Astrocyte (in vitro differentiated cells and primary cell): ENCODE data around the gene BRF1. TPM values are rescaled to one million over a fixed set of nuclear protein-coding genes. Genes with fewer than 3 reads are reported as not detected.

Experiments used
- DNase-seq: peaks from one replicate; pipeline ENCODE4 v3.0.0-alpha.2; 2010; ENCODE audit warnings: low read depth
- FAIRE-seq: peaks from 2 replicates; lab custom pipeline; 2011; peaks lifted over from hg19 to GRCh38; lab: Jason Lieb, UNC
- H2AFZ ChIP-seq: 2 replicates; pipeline ENCODE4 v1.6.0; 2012; ENCODE audit warnings: low read depth, low read length, inconsistent platforms
- H3K27ac ChIP-seq: 2 replicates; pipeline ENCODE4 v1.5.1; 2011; ENCODE audit warnings: low read depth, low read length, inconsistent platforms
- H3K27me3 ChIP-seq: 2 replicates; pipeline ENCODE4 v1.6.0; 2011; ENCODE audit warnings: low read length, inconsistent platforms; ENCODE audit not compliant: insufficient read depth
- H3K36me3 ChIP-seq: 2 replicates; pipeline ENCODE4 v1.5.1; 2011; ENCODE audit warnings: low read length, inconsistent platforms; ENCODE audit not compliant: insufficient read depth
- H3K4me1 ChIP-seq: 2 replicates; pipeline ENCODE4 v1.5.1; 2011; ENCODE audit warnings: low read length, inconsistent platforms; ENCODE audit not compliant: insufficient read depth
- H3K4me2 ChIP-seq: 2 replicates; pipeline ENCODE4 v1.6.0; 2012; ENCODE audit warnings: low read length, inconsistent platforms
- H3K4me3 ChIP-seq: 2 replicates; pipeline ENCODE4 v1.5.1; 2011; ENCODE audit warnings: low read depth, mild to moderate bottlenecking, low read length, inconsistent platforms; ENCODE audit not compliant: insufficient read depth
- H3K79me2 ChIP-seq: 2 replicates; pipeline ENCODE4 v1.6.0; 2012; ENCODE audit warnings: mild to moderate bottlenecking, low read length, inconsistent platforms; ENCODE audit not compliant: insufficient read depth
- H3K9ac ChIP-seq: 2 replicates; pipeline ENCODE4 v1.6.0; 2012; ENCODE audit warnings: mild to moderate bottlenecking, low read length, inconsistent platforms
- H3K9me3 ChIP-seq: 2 replicates; pipeline ENCODE4 v1.5.1; 2012; ENCODE audit warnings: low read depth, mild to moderate bottlenecking, low read length, inconsistent platforms; ENCODE audit not compliant: insufficient read depth
- H4K20me1 ChIP-seq: 2 replicates; pipeline ENCODE4 v1.6.0; 2012; ENCODE audit warnings: low read length, inconsistent platforms; ENCODE audit not compliant: insufficient read depth
- H3K27ac Mint-ChIP-seq: one replicate; pipeline ENCODE4 v1.8.0; 2021; ENCODE audit warnings: mild to moderate bottlenecking, mixed read lengths; ENCODE audit not compliant: unreplicated experiment
- H3K27me3 Mint-ChIP-seq: one replicate; pipeline ENCODE4 v1.8.0; 2021; ENCODE audit warnings: low read depth, mixed read lengths; ENCODE audit not compliant: unreplicated experiment
- H3K36me3 Mint-ChIP-seq: one replicate; pipeline ENCODE4 v1.8.0; 2021; ENCODE audit warnings: low read depth, mixed read lengths; ENCODE audit not compliant: unreplicated experiment
- H3K4me1 Mint-ChIP-seq: one replicate; pipeline ENCODE4 v1.8.0; 2021; ENCODE audit warnings: low read depth, mixed read lengths; ENCODE audit not compliant: unreplicated experiment
- H3K4me3 Mint-ChIP-seq: one replicate; pipeline ENCODE4 v1.8.0; 2021; ENCODE audit warnings: mild to moderate bottlenecking, moderate library complexity, mixed read lengths; ENCODE audit not compliant: unreplicated experiment
- H3K9me3 Mint-ChIP-seq: one replicate; pipeline ENCODE4 v1.8.0; 2021; ENCODE audit warnings: mild to moderate bottlenecking, mixed read lengths; ENCODE audit not compliant: unreplicated experiment
- EZH2 ChIP-seq: IDR thresholded peaks from 2 replicates; pipeline ENCODE4 v1.6.1; 2012; ENCODE audit warnings: mild to moderate bottlenecking, low read length, inconsistent platforms; ENCODE audit not compliant: insufficient read depth
- total RNA-seq: library from RNA; stranded (reverse); gene quantifications from 2 replicates; pipeline ENCODE4 v1.2.1, GENCODE V29; 2021
- TF ChIP-seq, protein P1 (sequence below): IDR thresholded peaks from 2 replicates; pipeline ENCODE4 v1.5.1; 2011; ENCODE audit warnings: low read depth, mild to moderate bottlenecking, inconsistent platforms, low read length, moderate library complexity; ENCODE audit not compliant: insufficient read depth

The BRF1 gene
- total RNA-seq, 1 donor from 2014 or later: 20.5 TPM

GRCh38 chr14:105163040-105163742 is 137.6 kb downstream of the BRF1 start:
- TF ChIP-seq, protein P1, sequence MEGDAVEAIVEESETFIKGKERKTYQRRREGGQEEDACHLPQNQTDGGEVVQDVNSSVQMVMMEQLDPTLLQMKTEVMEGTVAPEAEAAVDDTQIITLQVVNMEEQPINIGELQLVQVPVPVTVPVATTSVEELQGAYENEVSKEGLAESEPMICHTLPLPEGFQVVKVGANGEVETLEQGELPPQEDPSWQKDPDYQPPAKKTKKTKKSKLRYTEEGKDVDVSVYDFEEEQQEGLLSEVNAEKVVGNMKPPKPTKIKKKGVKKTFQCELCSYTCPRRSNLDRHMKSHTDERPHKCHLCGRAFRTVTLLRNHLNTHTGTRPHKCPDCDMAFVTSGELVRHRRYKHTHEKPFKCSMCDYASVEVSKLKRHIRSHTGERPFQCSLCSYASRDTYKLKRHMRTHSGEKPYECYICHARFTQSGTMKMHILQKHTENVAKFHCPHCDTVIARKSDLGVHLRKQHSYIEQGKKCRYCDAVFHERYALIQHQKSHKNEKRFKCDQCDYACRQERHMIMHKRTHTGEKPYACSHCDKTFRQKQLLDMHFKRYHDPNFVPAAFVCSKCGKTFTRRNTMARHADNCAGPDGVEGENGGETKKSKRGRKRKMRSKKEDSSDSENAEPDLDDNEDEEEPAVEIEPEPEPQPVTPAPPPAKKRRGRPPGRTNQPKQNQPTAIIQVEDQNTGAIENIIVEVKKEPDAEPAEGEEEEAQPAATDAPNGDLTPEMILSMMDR: no peak
- no peak for TF ChIP-seq EZH2
- H3K27me3 ChIP-seq: peaks cover 6% of the 10 kb centered on the region
- no peak overlapping the region for H3K4me3 ChIP-seq
- no peak overlapping the region for H3K27ac ChIP-seq
- no peaks in the 10 kb centered on the region for H3K36me3 ChIP-seq
- no peak overlapping the region for H3K4me2 ChIP-seq
- no peaks in the 10 kb centered on the region for H3K79me2 ChIP-seq
- Mint-ChIP-seq H3K9me3 (no peaks in the 10 kb centered on the region), H3K27me3 (peaks cover 11% of the 10 kb centered on the region), H3K36me3 (no peaks in the 10 kb centered on the region), H3K4me1 (no peaks in the 10 kb centered on the region), H3K4me3 (no peak overlapping the region), H3K27ac (no peak overlapping the region)
- peaks cover 10% of the 10 kb centered on the region for H4K20me1 ChIP-seq
- no peak for FAIRE-seq
- no peak overlapping the region for H3K9ac ChIP-seq
- peaks cover 4% of the 10 kb centered on the region for H3K4me1 ChIP-seq
- no peak overlapping the region for H2AFZ ChIP-seq
- H3K9me3 ChIP-seq: no peaks in the 10 kb centered on the region
- no peak for DNase-seq

- Mint-ChIP-seq H3K4me3 (no peak overlapping the region), H3K27ac (no peak overlapping the region), H3K9me3 (no peaks in the 10 kb centered on the region), H3K27me3 (peaks cover 11% of the 10 kb centered on the region), H3K4me1 (no peaks in the 10 kb centered on the region), H3K36me3 (no peaks in the 10 kb centered on the region)
- H3K4me2 ChIP-seq: no peak overlapping the region
- H4K20me1 ChIP-seq: peaks cover 10% of the 10 kb centered on the region
- no peaks in the 10 kb centered on the region for H3K79me2 ChIP-seq
- peaks cover 6% of the 10 kb centered on the region for H3K27me3 ChIP-seq
- no peak overlapping the region for H3K4me3 ChIP-seq
- no peak for FAIRE-seq
- no peak overlapping the region for H3K27ac ChIP-seq
- no peaks in the 10 kb centered on the region for H3K9me3 ChIP-seq
- H3K4me1 ChIP-seq: peaks cover 1% of the 10 kb centered on the region
- H3K36me3 ChIP-seq: no peaks in the 10 kb centered on the region
- DNase-seq: no peak
- TF ChIP-seq, protein P1: no peak
- no peak for TF ChIP-seq EZH2
- no peak overlapping the region for H3K9ac ChIP-seq
- no peak overlapping the region for H2AFZ ChIP-seq
Observed at GRCh38 chr14:105162669-105162979, 138.2 kb downstream of the BRF1 start.

- H3K9me3 ChIP-seq: no peaks in the 10 kb centered on the region
- no peak overlapping the region for H3K9ac ChIP-seq
- no peak overlapping the region for H3K4me2 ChIP-seq
- no peaks in the 10 kb centered on the region for H3K79me2 ChIP-seq
- Mint-ChIP-seq H3K27me3 (peaks cover 13% of the 10 kb centered on the region), H3K4me1 (no peaks in the 10 kb centered on the region), H3K4me3 (no peak overlapping the region), H3K9me3 (no peaks in the 10 kb centered on the region), H3K27ac (no peak overlapping the region), H3K36me3 (peaks cover 2% of the 10 kb centered on the region)
- no peaks in the 10 kb centered on the region for H3K36me3 ChIP-seq
- H3K27me3 ChIP-seq: peaks cover 9% of the 10 kb centered on the region
- H3K4me3 ChIP-seq: no peak overlapping the region
- no peak for FAIRE-seq
- peaks cover 10% of the 10 kb centered on the region for H4K20me1 ChIP-seq
- TF ChIP-seq, protein P1: no peak
- no peak for TF ChIP-seq EZH2
- H2AFZ ChIP-seq: no peak overlapping the region
- DNase-seq: no peak
- H3K27ac ChIP-seq: no peak overlapping the region
- H3K4me1 ChIP-seq: no peaks in the 10 kb centered on the region
Observed at GRCh38 chr14:105161964-105162668, 138.7 kb downstream of the BRF1 start.
